Thyroid gland (tissue), 4 donors: ENCODE measurements around the gene SPINDOC. TPM values are rescaled to one million over a fixed set of nuclear protein-coding genes. Genes with fewer than 3 reads are reported as not detected.

ENCODE experiments used
- DNase-seq, 2 donors: peaks; one replicate each; pipeline ENCODE4 v3.0.0-alpha.2; 2019
- H3K27ac ChIP-seq, 3 donors: fragments of 200-600 bp; sonication (generic); 1 replicate in 2 of 3; 2 replicates in 1 of 3; pipeline ENCODE4 v1.5.1; 2016 to 2019; ENCODE audit warnings: mild to moderate bottlenecking in 1 of 3, moderate library complexity in 1 of 3
- H3K27me3 ChIP-seq: fragments of 200-600 bp; sonication (generic); one replicate; pipeline ENCODE4 v1.5.1; 2019
- H3K36me3 ChIP-seq, 2 donors: fragments of 200-600 bp; sonication (generic); one replicate each; pipeline ENCODE4 v1.5.1; 2016 to 2019
- H3K4me1 ChIP-seq, 2 donors: fragments of 200-600 bp; sonication (generic); one replicate each; pipeline ENCODE4 v1.5.1; 2017 to 2019
- H3K4me3 ChIP-seq, 3 donors: fragments of 200-600 bp; sonication (generic); replicated peaks in 1 of 3; 1 replicate in 2 of 3; 2 replicates in 1 of 3; pipeline ENCODE4 v1.5.1; 2016; ENCODE audit warnings: mild to moderate bottlenecking in 1 of 3
- H3K9me3 ChIP-seq: fragments of 200-600 bp; sonication (generic); one replicate; pipeline ENCODE4 v1.5.1; 2017
- CTCF ChIP-seq, 6 experiments: fragments of 200-600 bp in 3 of 6; fragments of 450-650 bp in 3 of 6; sonication (generic) in 3 of 6; IDR thresholded peaks; one replicate each; pipeline ENCODE4 v1.5.1; 2016 to 2019; ENCODE audit warnings: antibody characterized with exemption in 6 of 6, mild to moderate bottlenecking in 2 of 6, inconsistent platforms in 1 of 6, moderate library complexity in 1 of 6
- POLR2A ChIP-seq, 2 donors: fragments of 450-650 bp; IDR thresholded peaks; one replicate each; pipeline ENCODE4 v1.6.1; 2017; ENCODE audit warnings: antibody characterized with exemption in 2 of 2, mild to moderate bottlenecking in 2 of 2, moderate library complexity in 1 of 2
- WGBS, 2 donors: methylation state at CpG; one replicate each; pipeline ENCODE4 v1.1.5; 2017; 5-methylcytosine and 5-hydroxymethylcytosine counted together
- intact Hi-C: fragments of 100-400 bp; cut with DNase I; formaldehyde crosslinking; loops from one replicate; pipeline ENCODE4 v1.15.1; 2023
- total RNA-seq, 4 donors: library from RNA; depleted of rRNA; stranded (reverse); fragments of >200 nt; gene quantifications; one replicate each; pipeline ENCODE4 v1.2.3, GENCODE V29; 2016

SPINDOC gene
- total RNA-seq, 4 donors from 2014 or later: 7.4 to 12.6 (median 10.3) TPM

DNA sequence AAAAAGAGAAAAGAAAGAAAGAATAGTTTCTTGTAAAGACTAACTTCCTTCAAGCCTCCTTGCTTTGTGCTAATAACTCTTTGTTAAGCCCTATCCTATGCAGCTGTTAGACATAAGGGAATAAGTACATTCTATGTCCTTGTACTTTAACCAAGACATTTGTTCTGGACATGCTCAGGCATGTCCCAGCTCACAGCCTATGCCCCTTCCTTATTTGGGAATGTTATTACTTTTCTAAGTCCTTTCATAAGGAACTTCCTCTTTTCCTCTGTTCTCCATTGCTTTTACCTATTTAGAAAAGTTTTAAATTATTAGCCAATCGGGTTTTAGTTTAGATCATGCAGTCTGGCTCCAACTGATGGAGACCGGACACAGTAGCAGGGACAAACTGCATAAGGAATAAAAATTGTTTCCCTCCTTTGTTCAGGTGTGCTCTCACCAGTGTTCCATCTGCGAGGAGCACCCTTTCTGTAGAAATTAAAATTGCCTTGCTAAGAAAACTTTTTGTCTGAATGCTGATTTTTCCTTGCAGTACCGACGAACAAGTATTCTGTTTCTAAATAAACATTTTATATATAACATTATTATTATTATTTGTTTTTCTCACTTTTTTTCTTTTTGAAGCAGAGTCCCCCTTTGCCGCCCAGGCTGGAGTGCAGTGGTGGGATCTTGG is 21.6 kb upstream of the SPINDOC start:
- Histone ChIP-seq H3K36me3 (no peaks in the 10 kb centered on the region), H3K27ac (no peak overlapping the region), H3K4me3 (no peak overlapping the region), H3K27me3 (no peaks in the 10 kb centered on the region), H3K4me1 (no peaks in the 10 kb centered on the region), H3K9me3 (no peaks in the 10 kb centered on the region)
- DNase-seq: no peak
- intact Hi-C loops: no loop called here
- WGBS, 2 donors: 93 to 95% methylated on average over 6 of the region's 6 CpGs
- no peak for TF ChIP-seq CTCF (IDR thresholded peaks at IDR 0.05)
- no peak for TF ChIP-seq POLR2A (IDR thresholded peaks at IDR 0.05)

- intact Hi-C loops: no loop called here
- Histone ChIP-seq H3K27me3 (no peaks in the 10 kb centered on the region), H3K27ac (no peak overlapping the region), H3K4me1 (no peaks in the 10 kb centered on the region), H3K4me3 (no peak overlapping the region), H3K36me3 (no peaks in the 10 kb centered on the region), H3K9me3 (no peaks in the 10 kb centered on the region)
- TF ChIP-seq POLR2A (IDR thresholded peaks at IDR 0.05) (no peak), CTCF (IDR thresholded peaks at IDR 0.05) (no peak)
- DNase-seq: no peak
Measured at GRCh38 chr11:63793161-63793560, 20.1 kb upstream of the SPINDOC start.

DNA sequence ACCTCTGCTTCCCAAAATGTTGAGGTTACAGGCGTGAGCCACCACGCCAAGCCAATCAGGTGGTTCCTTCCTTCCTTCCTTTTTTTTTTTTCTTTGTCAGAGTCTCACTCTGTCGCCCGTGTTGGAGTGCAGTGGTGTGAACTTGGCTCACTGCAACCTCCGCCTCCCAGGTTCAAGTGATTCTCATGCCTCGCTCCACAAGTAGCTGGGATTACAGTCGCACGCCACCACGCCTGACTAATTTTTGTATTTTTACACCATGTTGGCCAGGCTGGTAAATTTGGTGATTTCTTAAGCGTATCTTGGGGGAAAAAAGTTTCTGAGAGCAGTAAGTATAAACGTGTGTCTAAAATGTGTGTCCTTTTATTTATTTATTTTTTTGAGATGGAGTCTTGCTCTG is 18.2 kb upstream of the SPINDOC start:
- no peak overlapping the region for H3K27ac ChIP-seq
- no peaks in the 10 kb centered on the region for H3K9me3 ChIP-seq
- no peaks in the 10 kb centered on the region for H3K27me3 ChIP-seq
- H3K4me3 ChIP-seq: no peak overlapping the region
- no peaks in the 10 kb centered on the region for H3K4me1 ChIP-seq
- no peaks in the 10 kb centered on the region for H3K36me3 ChIP-seq
- intact Hi-C loops: no loop called here
- peak; percentile 83 for DNase-seq
- TF ChIP-seq POLR2A (IDR thresholded peaks at IDR 0.05) (no peak), CTCF (IDR thresholded peaks at IDR 0.05) (no peak)
- 29 to 40% methylated on average over 11 of the region's 11 CpGs for WGBS, 2 donors

DNA sequence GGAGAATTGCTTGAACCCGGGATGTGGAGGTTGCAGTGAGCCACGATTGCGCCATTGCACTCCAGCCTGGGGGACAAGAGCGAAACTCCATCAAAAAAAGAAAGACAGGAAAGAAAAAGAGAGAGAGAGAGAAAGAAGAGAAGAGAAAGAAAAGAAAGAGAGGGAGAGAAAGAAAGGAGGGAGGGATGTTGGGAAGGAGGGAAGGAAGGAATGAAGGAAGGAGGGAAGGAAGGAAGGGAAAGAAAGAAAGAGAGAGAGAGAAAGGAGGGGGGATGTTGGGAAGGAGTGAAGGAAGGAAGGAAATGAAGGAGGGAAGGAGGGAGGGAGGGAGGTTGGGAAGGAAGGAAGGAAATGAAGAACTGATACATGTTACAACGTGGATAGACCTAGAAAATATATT is 12.3 kb upstream of the SPINDOC start:
- no peak for DNase-seq
- no peak overlapping the region for H3K27ac ChIP-seq
- no peaks in the 10 kb centered on the region for H3K9me3 ChIP-seq
- intact Hi-C loops: no loop called here
- WGBS, 2 donors: 88 to 91% methylated on average over 5 of the region's 5 CpGs
- H3K4me1 ChIP-seq: peaks cover 0 to 7% of the 10 kb centered on the region in 2 donors
- H3K36me3 ChIP-seq: no peaks in the 10 kb centered on the region
- H3K4me3 ChIP-seq: no peak overlapping the region
- H3K27me3 ChIP-seq: no peaks in the 10 kb centered on the region
- no peak for TF ChIP-seq POLR2A (IDR thresholded peaks at IDR 0.05)
- TF ChIP-seq CTCF (IDR thresholded peaks at IDR 0.05): no peak

- Histone ChIP-seq H3K4me3 (no peak overlapping the region), H3K27ac (no peak overlapping the region), H3K27me3 (no peaks in the 10 kb centered on the region), H3K36me3 (no peaks in the 10 kb centered on the region), H3K9me3 (no peaks in the 10 kb centered on the region), H3K4me1 (peaks cover 0 to 7% of the 10 kb centered on the region in 2 donors)
- 87 to 89% methylated on average over 10 of the region's 10 CpGs for WGBS, 2 donors
- intact Hi-C loops: no loop called here
- TF ChIP-seq CTCF (IDR thresholded peaks at IDR 0.05) (no peak), POLR2A (IDR thresholded peaks at IDR 0.05) (no peak)
- DNase-seq: no peak
Measured at GRCh38 chr11:63802637-63803414, 10.4 kb upstream of the SPINDOC start.
